IMR-90 (cell line): Measurements from ENCODE around the gene NOD1. TPM values are rescaled to one million over a fixed set of nuclear protein-coding genes. Genes with fewer than 3 reads are reported as not detected.

Source experiments
- ATAC-seq: fragments of 200-7000 bp; cut with Tn5 transposase; 2 replicates; pipeline ENCODE4 v1.9.1; 2020; ENCODE audit warnings: low read depth, mild to moderate bottlenecking, moderate library complexity
- BruUV-seq: library from RNA; stranded (reverse); fragments of 400-500 nt; replicated peaks from 2 replicates; lab custom pipeline; 2021; lab: Mats Ljungman, UMichigan
- CTCF ChIA-PET: fragments of 300-600 bp; formaldehyde crosslinking; extraction: SDS; loops from one replicate; lab custom pipeline; 2021; ENCODE audit warnings: antibody characterized with exemption; lab: Yijun Ruan, JAX
- POLR2A ChIA-PET: fragments of 300-600 bp; sonication (Branson Sonifier 250); formaldehyde crosslinking; loops from one replicate; lab custom pipeline; 2022; ENCODE audit warnings: antibody characterized with exemption; ENCODE audit not compliant: unreplicated experiment; lab: Charles Lee
- DNase-seq: peaks from one replicate; pipeline ENCODE4 v3.0.0; 2013
- H2AFZ ChIP-seq: replicated peaks from 2 replicates; pipeline ENCODE3; 2013; ENCODE audit warnings: low read length, mild to moderate bottlenecking; ENCODE audit not compliant: poor library complexity
- H2AK5ac ChIP-seq: 2 replicates; pipeline ENCODE4 v1.6.1; 2013; ENCODE audit warnings: low read depth, low read length, inconsistent platforms
- H2AK9ac ChIP-seq: replicated peaks from 2 replicates; pipeline ENCODE3; 2013; ENCODE audit warnings: mild to moderate bottlenecking, low read depth, low read length, moderate library complexity; ENCODE audit not compliant: poor library complexity
- H2BK120ac ChIP-seq: 2 replicates; pipeline ENCODE4 v1.6.1; 2013; ENCODE audit warnings: low read depth, low read length, inconsistent platforms
- H2BK15ac ChIP-seq: 3 replicates; pipeline ENCODE4 v1.6.1; 2013; ENCODE audit warnings: low read depth, low read length, inconsistent platforms
- H2BK20ac ChIP-seq: 2 replicates; pipeline ENCODE4 v1.6.1; 2013; ENCODE audit warnings: low read depth, mild to moderate bottlenecking, inconsistent platforms, low read length, moderate library complexity
- H2BK5ac ChIP-seq: 2 replicates; pipeline ENCODE4 v1.6.1; 2013; ENCODE audit warnings: mild to moderate bottlenecking, low read depth, low read length, inconsistent platforms; ENCODE audit not compliant: poor library complexity, severe bottlenecking
- H3K14ac ChIP-seq: replicated peaks from 2 replicates; pipeline ENCODE4 v1.6.1; 2013; ENCODE audit warnings: low read depth, low read length, inconsistent platforms
- H3K18ac ChIP-seq: 2 replicates; pipeline ENCODE4 v1.6.1; 2013; ENCODE audit warnings: low read depth, low read length, control low read depth
- H3K23ac ChIP-seq: 2 replicates; pipeline ENCODE4 v1.6.1; 2013; ENCODE audit warnings: low read depth, low read length, inconsistent platforms
- H3K27ac ChIP-seq: 2 replicates; pipeline ENCODE4 v1.5.1; 2013; ENCODE audit warnings: mild to moderate bottlenecking, control low read depth, low read length; ENCODE audit not compliant: insufficient read depth
- H3K27me3 ChIP-seq: 2 replicates; pipeline ENCODE4 v1.6.1; 2013; ENCODE audit warnings: low read length; ENCODE audit not compliant: control insufficient read depth, insufficient read depth
- H3K36me3 ChIP-seq: 2 replicates; pipeline ENCODE4 v1.6.1; 2013; ENCODE audit warnings: low read length, mixed read lengths; ENCODE audit not compliant: control insufficient read depth, insufficient read depth
- H3K4ac ChIP-seq: 2 replicates; pipeline ENCODE4 v1.6.1; 2013; ENCODE audit warnings: low read depth, low read length, inconsistent platforms
- H3K4me1 ChIP-seq: 2 replicates; pipeline ENCODE4 v1.6.1; 2013; ENCODE audit warnings: low read length, mixed read lengths; ENCODE audit not compliant: control insufficient read depth, insufficient read depth
- H3K4me2 ChIP-seq: 2 replicates; pipeline ENCODE4 v1.6.1; 2013; ENCODE audit warnings: low read depth, mild to moderate bottlenecking, control low read depth, low read length, moderate library complexity
- H3K4me3 ChIP-seq: 2 replicates; pipeline ENCODE4 v1.5.1; 2013; ENCODE audit warnings: low read depth, mild to moderate bottlenecking, control low read depth, low read length, moderate library complexity; ENCODE audit not compliant: insufficient read depth
- H3K56ac ChIP-seq: 2 replicates; pipeline ENCODE4 v1.6.1; 2013; ENCODE audit warnings: low read length, inconsistent platforms; ENCODE audit not compliant: insufficient read depth; ENCODE audit errors: extremely low read depth
- H3K79me1 ChIP-seq, 2 experiments: 2 replicates each; pipeline ENCODE4 v1.6.1; 2013; ENCODE audit warnings: low read length in 2 of 2, inconsistent platforms in 1 of 2, low read depth in 1 of 2
- H3K9ac ChIP-seq: 2 replicates; pipeline ENCODE4 v1.6.1; 2013; ENCODE audit warnings: low read depth, low read length, control low read depth
- H3K9me1 ChIP-seq: 2 replicates; pipeline ENCODE4 v1.6.1; 2013; ENCODE audit warnings: low read length, inconsistent platforms; ENCODE audit not compliant: insufficient read depth
- H3K9me3 ChIP-seq: 2 replicates; pipeline ENCODE4 v1.6.1; 2013; ENCODE audit warnings: low read length; ENCODE audit not compliant: control insufficient read depth, insufficient read depth
- H4K20me1 ChIP-seq: 2 replicates; pipeline ENCODE4 v1.6.1; 2013; ENCODE audit warnings: low read length, inconsistent platforms; ENCODE audit not compliant: insufficient read depth
- H4K5ac ChIP-seq: 2 replicates; pipeline ENCODE4 v1.6.1; 2013; ENCODE audit warnings: mild to moderate bottlenecking, low read depth, low read length, control low read depth
- H4K8ac ChIP-seq, 2 experiments: 2 replicates each; pipeline ENCODE4 v1.6.1; 2013; ENCODE audit warnings: low read depth in 2 of 2, low read length in 2 of 2, control low read depth in 1 of 2, inconsistent platforms in 1 of 2
- H4K91ac ChIP-seq: 2 replicates; pipeline ENCODE4 v1.6.1; 2013; ENCODE audit warnings: low read depth, low read length, inconsistent platforms; ENCODE audit not compliant: insufficient read depth
- CTCF ChIP-seq: conservative IDR thresholded peaks from 2 replicates; pipeline ENCODE4 v1.5.1; 2012; ENCODE audit warnings: mild to moderate bottlenecking, low read depth, low read length, improper control_type of control experiment
- FOS ChIP-seq: fragments of 150-350 bp; IDR thresholded peaks from 2 replicates; pipeline ENCODE4 v1.6.1; 2016; ENCODE audit warnings: low read depth, low read length
- MAFK ChIP-seq: IDR thresholded peaks from 2 replicates; pipeline ENCODE4 v1.6.1; 2012; ENCODE audit warnings: low read depth, low read length, improper control_type of control experiment
- RAD21 ChIP-seq: IDR thresholded peaks from 2 replicates; pipeline ENCODE4 v1.6.1; 2012; ENCODE audit warnings: low read length, improper control_type of control experiment
- SMC3 ChIP-seq: fragments of 150-350 bp; IDR thresholded peaks from 2 replicates; pipeline ENCODE4 v1.6.1; 2016; ENCODE audit warnings: low read depth, mild to moderate bottlenecking, antibody characterized with exemption, low read length, moderate library complexity
- WGBS, 2 experiments: methylation state at CpG; one replicate each; pipeline versions ENCODE4 v1.1.5 to v1.1.7; 2013; ENCODE audit warnings: missing lambda C conversion rate in 2 of 2; ENCODE audit not compliant: insufficient read length in 1 of 2; ENCODE audit errors: extremely low coverage in 2 of 2; 5-methylcytosine and 5-hydroxymethylcytosine counted together
- dilution Hi-C: fragments of 300-500 bp; cut with HindIII; formaldehyde crosslinking; loops from one replicate; pipeline ENCODE4 v1.14.3; 2018; ENCODE audit warnings: low sequenced_read_pairs; ENCODE audit not compliant: unreplicated experiment
- in situ Hi-C: fragments of 300-500 bp; cut with MboI; formaldehyde crosslinking; loops from 3 replicates; pipeline ENCODE4 v1.14.3; 2019; ENCODE audit warnings: low sequenced_read_pairs, inconsistent platforms, mixed read lengths
- intact Hi-C: fragments of 100-400 bp; cut with micrococcal nuclease; formaldehyde crosslinking; loops from 2 replicates; pipeline ENCODE4 v1.10.0; 2022
- polyA plus RNA-seq, 3 experiments: library from polyadenylated mRNA; depleted of rRNA; stranded (reverse); fragments of >200 nt; gene quantifications; 2 replicates each; pipeline ENCODE4 v1.2.3, GENCODE V29; 2012; ENCODE audit warnings: low replicate concordance in 1 of 3
- total RNA-seq: library from RNA; depleted of rRNA; stranded (reverse); fragments of >200 nt; gene quantifications from 2 replicates; pipeline ENCODE4 v1.2.3, GENCODE V29; 2012

NOD1 gene
- total and polyA plus RNA-seq, 2 of the 4 experiments (the other 2 are of a cell fraction), result 1.8 to 3.0 TPM

- BruUV-seq, result no TSS peak
- in situ Hi-C loops, result no loop called here
- peak; percentile 84; the same call in 1 of the 2 replicates for ATAC-seq
- ChIA-PET CTCF (interaction anchor here (1.5 kb wide), 1 partner anchor 60 kb away, joined by 4 read pairs; no protein-coding TSS in a partner anchor), POLR2A (no interaction called here)
- no peak overlapping the region for H3K56ac ChIP-seq
- intact Hi-C loops, result loop anchor here (1.0 kb wide), 1 partner anchor 54 kb away; no protein-coding TSS in a partner anchor
- H4K20me1 ChIP-seq, result no peaks in the 10 kb centered on the region
- H3K9me1 ChIP-seq, result no peaks in the 10 kb centered on the region
- H3K36me3 ChIP-seq, result no peaks in the 10 kb centered on the region
- no peak overlapping the region for H4K8ac ChIP-seq
- H3K23ac ChIP-seq, result no peak overlapping the region
- H3K4me1 ChIP-seq, result no peaks in the 10 kb centered on the region
- no peak overlapping the region for H2BK120ac ChIP-seq
- H3K14ac ChIP-seq, result no peak overlapping the region
- dilution Hi-C loops, result no loop called here
- no peak overlapping the region for H3K4me2 ChIP-seq
- no peak overlapping the region for H2AFZ ChIP-seq
- no peak overlapping the region for H2BK20ac ChIP-seq
- no peak overlapping the region for H3K9ac ChIP-seq
- H3K27ac ChIP-seq, result no peak overlapping the region
- no peaks in the 10 kb centered on the region for H3K27me3 ChIP-seq
- no peak overlapping the region for H4K5ac ChIP-seq
- H2BK5ac ChIP-seq, result no peak overlapping the region
- H3K4me3 ChIP-seq, result no peak overlapping the region
- DNase-seq, result peak; percentile 44
- no peaks in the 10 kb centered on the region for H3K79me1 ChIP-seq
- TF ChIP-seq FOS, result no peak
- peak; percentile 65 for TF ChIP-seq SMC3
- TF ChIP-seq MAFK, result no peak
- peak; percentile 59 for TF ChIP-seq RAD21
- TF ChIP-seq CTCF, result peak; percentile 68
- H3K4ac ChIP-seq, result no peak overlapping the region
- no peak overlapping the region for H2AK5ac ChIP-seq
- no peak overlapping the region for H3K18ac ChIP-seq
- no peak overlapping the region for H2AK9ac ChIP-seq
- H4K91ac ChIP-seq, result no peak overlapping the region
- no CpG with 5 or more reads among the region's 4 CpGs for WGBS, 2 experiments
- no peaks in the 10 kb centered on the region for H3K9me3 ChIP-seq
- no peak overlapping the region for H2BK15ac ChIP-seq
These were observed 31.8 kb upstream of the NOD1 start for GRCh38 chr7:30510124-30511075.
